CD8-positive, alpha-beta memory T cell (primary cell): ENCODE results near the gene PLPP4. TPM values are rescaled to one million over a fixed set of nuclear protein-coding genes. Genes with fewer than 3 reads are reported as not detected.

Experiments used
- CTCF ChIA-PET: fragments of 350-600 bp; sonication (Branson Sonifier 250); formaldehyde crosslinking; loops from one replicate; lab custom pipeline; 2021; ENCODE audit warnings: antibody characterized with exemption; lab: Charles Lee
- POLR2A ChIA-PET: fragments of 350-600 bp; sonication (Branson Sonifier 250); formaldehyde crosslinking; loops from one replicate; lab custom pipeline; 2021; ENCODE audit warnings: antibody characterized with exemption; lab: Charles Lee
- DNase-seq, 5 donors: peaks; one replicate each; pipeline versions ENCODE4 v3.0.0 to v3.0.0-alpha.2; 2020 to 2022; ENCODE audit warnings: mixed read lengths in 1 of 5
- H3K27ac ChIP-seq: one replicate; pipeline ENCODE4 v1.7.0; 2013; ENCODE audit warnings: low read depth, mild to moderate bottlenecking, low read length, moderate library complexity
- H3K27me3 ChIP-seq: 2 replicates; pipeline ENCODE4 v1.7.0; 2013; ENCODE audit warnings: low read length, mild to moderate bottlenecking; ENCODE audit not compliant: insufficient read depth, poor library complexity, severe bottlenecking
- H3K36me3 ChIP-seq: 2 replicates; pipeline ENCODE4 v1.7.0; 2013; ENCODE audit warnings: mild to moderate bottlenecking, low read length, moderate library complexity; ENCODE audit not compliant: insufficient read depth
- H3K4me1 ChIP-seq: 2 replicates; pipeline ENCODE4 v1.7.0; 2013; ENCODE audit warnings: mild to moderate bottlenecking, low read length, moderate library complexity; ENCODE audit not compliant: insufficient read depth
- H3K4me3 ChIP-seq: 2 replicates; pipeline ENCODE4 v1.7.0; 2013; ENCODE audit warnings: mild to moderate bottlenecking, low read length
- H3K9me3 ChIP-seq: 2 replicates; pipeline ENCODE4 v1.7.0; 2013; ENCODE audit warnings: mild to moderate bottlenecking, low read length
- H3K27ac Mint-ChIP-seq, 8 donors: one replicate each; pipeline ENCODE4 v1.8.0; 2020 to 2021; ENCODE audit warnings: mixed read lengths in 8 of 8, mild to moderate bottlenecking in 6 of 8, inconsistent platforms in 3 of 8, moderate library complexity in 3 of 8
- H3K27me3 Mint-ChIP-seq, 2 donors: one replicate each; pipeline ENCODE4 v1.8.0; 2020 to 2021; ENCODE audit warnings: mixed read lengths in 2 of 2, mild to moderate bottlenecking in 1 of 2, moderate library complexity in 1 of 2
- H3K36me3 Mint-ChIP-seq, 3 donors: one replicate each; pipeline ENCODE4 v1.8.0; 2020 to 2021; ENCODE audit warnings: mixed read lengths in 3 of 3, inconsistent platforms in 1 of 3, mild to moderate bottlenecking in 1 of 3
- H3K4me1 Mint-ChIP-seq, 3 donors: one replicate each; pipeline ENCODE4 v1.8.0; 2020 to 2021; ENCODE audit warnings: mixed read lengths in 3 of 3, inconsistent platforms in 1 of 3, mild to moderate bottlenecking in 1 of 3
- H3K4me3 Mint-ChIP-seq, 7 donors: one replicate each; pipeline ENCODE4 v1.8.0; 2020 to 2021; ENCODE audit warnings: mixed read lengths in 7 of 7, mild to moderate bottlenecking in 6 of 7, moderate library complexity in 4 of 7, inconsistent platforms in 2 of 7
- H3K9me3 Mint-ChIP-seq, 5 donors: one replicate each; pipeline ENCODE4 v1.8.0; 2020 to 2022; ENCODE audit warnings: mixed read lengths in 5 of 5, mild to moderate bottlenecking in 3 of 5, moderate library complexity in 2 of 5, inconsistent platforms in 1 of 5
- polyA plus RNA-seq: library from polyadenylated mRNA; unstranded; fragments of 300-500 nt; fragmentation: Illumina TruSeq; gene quantifications from one replicate; pipeline ENCODE4 v1.2.3, GENCODE V29; 2021
- total RNA-seq, 2 experiments: library from RNA; stranded (reverse); gene quantifications; one replicate each; pipeline ENCODE4 v1.2.3, GENCODE V29; 2021

The PLPP4 gene
- total and polyA plus RNA-seq, 3 experiments from 2014 or later: not detected

GRCh38 chr10:120473593-120473992 is 16.6 kb downstream of the PLPP4 start:
- no peak overlapping the region for H3K4me3 ChIP-seq
- no peak for DNase-seq
- no peaks in the 10 kb centered on the region for H3K36me3 ChIP-seq
- no peaks in the 10 kb centered on the region for H3K27me3 ChIP-seq
- H3K27me3 Mint-ChIP-seq: peaks cover 2 to 7% of the 10 kb centered on the region in 2 donors
- POLR2A ChIA-PET: no interaction called here
- no peaks in the 10 kb centered on the region for H3K9me3 ChIP-seq
- H3K4me1 Mint-ChIP-seq: no peaks in the 10 kb centered on the region
- H3K4me3 Mint-ChIP-seq: no peak overlapping the region
- no peak overlapping the region for H3K27ac Mint-ChIP-seq
- peaks cover 0 to 2% (median 0%) of the 10 kb centered on the region in 3 donors for H3K36me3 Mint-ChIP-seq
- CTCF ChIA-PET: no interaction called here
- peaks cover 0 to 11% (median 6%) of the 10 kb centered on the region in 5 donors for H3K9me3 Mint-ChIP-seq
- no peaks in the 10 kb centered on the region for H3K4me1 ChIP-seq
- H3K27ac ChIP-seq: no peak overlapping the region

DNA sequence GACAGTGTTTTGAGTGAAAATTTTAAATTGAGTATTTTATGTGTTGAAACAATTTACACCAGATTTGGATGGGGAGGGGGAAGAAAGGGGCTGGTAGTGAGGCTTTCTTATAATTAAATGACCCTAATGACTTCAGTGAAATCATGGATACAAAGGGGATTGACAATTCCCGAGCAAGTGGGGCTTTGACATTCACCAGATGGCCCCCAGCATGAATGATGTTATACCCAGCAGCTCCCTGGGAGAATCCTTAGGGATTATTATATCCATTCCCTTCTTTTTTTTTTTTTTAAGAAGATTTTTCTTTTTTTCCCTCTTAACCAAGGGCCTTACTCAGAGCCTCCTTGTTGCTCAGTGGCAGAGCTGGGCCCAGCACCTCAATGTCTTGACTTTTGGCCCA is 17.9 kb downstream of the PLPP4 start:
- no peaks in the 10 kb centered on the region for H3K27me3 ChIP-seq
- no peaks in the 10 kb centered on the region for H3K36me3 ChIP-seq
- Mint-ChIP-seq H3K36me3 (peaks cover 0 to 2% (median 0%) of the 10 kb centered on the region in 3 donors), H3K9me3 (peaks cover 0 to 11% (median 6%) of the 10 kb centered on the region in 5 donors), H3K4me1 (no peaks in the 10 kb centered on the region), H3K27ac (no peak overlapping the region), H3K4me3 (no peak overlapping the region), H3K27me3 (peaks cover 2 to 7% of the 10 kb centered on the region in 2 donors)
- H3K27ac ChIP-seq: no peak overlapping the region
- H3K9me3 ChIP-seq: no peaks in the 10 kb centered on the region
- ChIA-PET CTCF (no interaction called here), POLR2A (no interaction called here)
- no peak overlapping the region for H3K4me3 ChIP-seq
- H3K4me1 ChIP-seq: no peaks in the 10 kb centered on the region
- DNase-seq: no peak

DNA sequence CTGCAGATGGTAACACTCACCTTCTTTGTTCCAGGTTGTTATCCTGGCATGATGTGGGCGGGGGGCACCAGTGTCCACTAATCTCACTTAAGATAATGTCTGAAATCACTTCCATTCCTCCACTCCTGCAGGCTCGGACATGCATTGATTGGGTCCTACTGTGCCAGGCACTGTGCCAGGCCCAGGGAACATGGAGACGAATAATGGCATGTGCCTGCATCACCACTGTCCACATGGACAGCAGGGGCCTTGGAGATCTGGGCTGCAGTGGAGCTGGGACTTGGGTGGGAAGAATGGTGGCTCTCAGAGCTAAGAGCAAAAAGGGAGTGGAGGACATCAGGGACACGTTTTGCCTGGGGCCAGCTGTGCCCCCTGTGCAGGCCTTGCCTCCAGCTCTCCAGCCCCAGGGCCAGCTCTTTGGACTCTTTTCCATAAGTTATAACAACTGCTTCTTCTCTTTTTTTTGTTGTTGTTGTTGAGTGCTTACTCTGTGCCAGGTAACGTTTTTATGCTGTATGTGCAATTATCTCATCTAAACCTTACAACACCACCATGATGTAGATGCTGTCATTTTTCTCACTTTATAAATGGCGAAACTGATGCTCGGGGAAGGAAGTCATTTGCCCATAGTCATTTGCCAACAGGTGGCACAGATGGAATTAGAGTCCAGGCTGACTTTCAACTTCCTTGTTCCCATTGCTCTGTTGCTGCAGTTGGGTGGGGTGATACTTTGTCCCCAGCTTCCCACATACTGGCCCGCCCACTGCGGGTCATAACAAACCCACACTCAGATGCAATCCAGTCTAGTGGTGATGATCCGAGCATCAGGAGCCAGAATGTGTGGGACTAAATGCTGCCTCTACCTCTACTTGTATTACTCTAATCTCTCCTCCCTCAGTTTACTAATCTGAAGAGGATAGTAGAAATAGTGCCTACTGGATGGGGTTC is 19.1 kb downstream of the PLPP4 start:
- Mint-ChIP-seq H3K4me1 (no peaks in the 10 kb centered on the region), H3K27ac (peak overlapping the region in 1 of 8 donors; percentile 4), H3K9me3 (peaks cover 0 to 11% (median 6%) of the 10 kb centered on the region in 5 donors), H3K4me3 (no peak overlapping the region), H3K36me3 (peaks cover 0 to 2% (median 0%) of the 10 kb centered on the region in 3 donors), H3K27me3 (peaks cover 2 to 7% of the 10 kb centered on the region in 2 donors)
- no peaks in the 10 kb centered on the region for H3K4me1 ChIP-seq
- ChIA-PET POLR2A (no interaction called here), CTCF (no interaction called here)
- DNase-seq: no peak
- no peak overlapping the region for H3K4me3 ChIP-seq
- no peaks in the 10 kb centered on the region for H3K36me3 ChIP-seq
- H3K27me3 ChIP-seq: no peaks in the 10 kb centered on the region
- H3K9me3 ChIP-seq: no peaks in the 10 kb centered on the region
- H3K27ac ChIP-seq: no peak overlapping the region

- no peaks in the 10 kb centered on the region for H3K4me1 ChIP-seq
- H3K4me3 ChIP-seq: no peak overlapping the region
- H3K36me3 ChIP-seq: no peaks in the 10 kb centered on the region
- H3K27me3 ChIP-seq: no peaks in the 10 kb centered on the region
- POLR2A ChIA-PET: no interaction called here
- no peak overlapping the region for H3K27ac Mint-ChIP-seq
- peaks cover 0 to 2% (median 0%) of the 10 kb centered on the region in 3 donors for H3K36me3 Mint-ChIP-seq
- peaks cover 0 to 12% (median 4%) of the 10 kb centered on the region in 5 donors for H3K9me3 Mint-ChIP-seq
- H3K27me3 Mint-ChIP-seq: peaks cover 2 to 7% of the 10 kb centered on the region in 2 donors
- H3K4me1 Mint-ChIP-seq: no peaks in the 10 kb centered on the region
- no peaks in the 10 kb centered on the region for H3K9me3 ChIP-seq
- no peak overlapping the region for H3K4me3 Mint-ChIP-seq
- CTCF ChIA-PET: no interaction called here
- no peak for DNase-seq
- no peak overlapping the region for H3K27ac ChIP-seq
Observed at GRCh38 chr10:120477021-120477742, 20.2 kb downstream of the PLPP4 start.

DNA sequence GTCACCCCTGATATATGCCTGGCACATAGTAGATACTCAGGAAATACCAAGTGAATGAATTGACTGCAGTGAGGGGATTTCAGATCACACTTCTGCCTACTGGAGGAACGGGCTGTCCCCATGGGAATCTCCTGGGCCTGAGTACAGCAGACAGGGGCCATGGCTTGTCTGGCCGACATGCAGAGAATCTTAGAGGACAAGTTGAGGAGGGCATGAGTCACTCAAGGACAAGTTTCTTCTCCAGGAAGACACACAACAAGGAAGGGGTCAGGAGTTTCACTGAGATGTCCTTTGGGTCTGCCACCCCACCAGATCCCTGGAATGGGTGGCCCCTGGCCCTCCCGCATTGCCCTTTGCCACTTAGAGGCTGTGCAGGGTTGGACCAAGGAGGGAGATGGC is 20.7 kb downstream of the PLPP4 start:
- no peak overlapping the region for H3K4me3 Mint-ChIP-seq
- H3K27ac ChIP-seq: no peak overlapping the region
- ChIA-PET CTCF (no interaction called here), POLR2A (no interaction called here)
- H3K4me1 Mint-ChIP-seq: no peaks in the 10 kb centered on the region
- H3K4me1 ChIP-seq: no peaks in the 10 kb centered on the region
- no peak overlapping the region for H3K4me3 ChIP-seq
- no peak overlapping the region for H3K27ac Mint-ChIP-seq
- H3K27me3 Mint-ChIP-seq: peaks cover 2 to 7% of the 10 kb centered on the region in 2 donors
- DNase-seq: no peak
- no peaks in the 10 kb centered on the region for H3K9me3 ChIP-seq
- H3K9me3 Mint-ChIP-seq: peaks cover 0 to 10% (median 5%) of the 10 kb centered on the region in 5 donors
- no peaks in the 10 kb centered on the region for H3K27me3 ChIP-seq
- peaks cover 0 to 2% (median 0%) of the 10 kb centered on the region in 3 donors for H3K36me3 Mint-ChIP-seq
- no peaks in the 10 kb centered on the region for H3K36me3 ChIP-seq

DNA sequence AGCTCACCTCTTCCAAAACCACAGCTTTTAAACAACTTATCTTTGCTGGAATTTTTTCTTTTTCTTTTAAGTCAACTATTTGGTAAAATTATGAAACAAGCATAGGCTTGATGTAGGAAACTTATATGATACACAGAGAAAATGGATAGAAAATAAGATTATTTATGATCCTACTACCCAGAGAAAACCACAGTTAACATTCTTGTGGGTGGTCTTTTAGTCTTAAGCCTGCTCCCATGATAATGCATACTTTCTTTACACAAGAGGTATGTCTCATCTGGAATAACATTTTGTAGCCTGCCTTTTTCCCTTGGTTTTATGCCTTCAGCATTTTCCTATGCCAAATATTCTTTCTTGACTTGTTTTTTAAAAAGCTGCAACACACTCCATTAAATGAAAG is 21.4 kb downstream of the PLPP4 start:
- no peaks in the 10 kb centered on the region for H3K9me3 ChIP-seq
- no peak overlapping the region for H3K27ac Mint-ChIP-seq
- no peak overlapping the region for H3K4me3 Mint-ChIP-seq
- H3K36me3 Mint-ChIP-seq: peaks cover 0 to 2% (median 0%) of the 10 kb centered on the region in 3 donors
- H3K9me3 Mint-ChIP-seq: peaks cover 0 to 8% (median 5%) of the 10 kb centered on the region in 5 donors
- H3K4me3 ChIP-seq: no peak overlapping the region
- DNase-seq: no peak
- ChIA-PET POLR2A (no interaction called here), CTCF (no interaction called here)
- H3K4me1 ChIP-seq: no peaks in the 10 kb centered on the region
- H3K27me3 Mint-ChIP-seq: peaks cover 2 to 7% of the 10 kb centered on the region in 2 donors
- H3K4me1 Mint-ChIP-seq: no peaks in the 10 kb centered on the region
- no peaks in the 10 kb centered on the region for H3K27me3 ChIP-seq
- H3K27ac ChIP-seq: no peak overlapping the region
- no peaks in the 10 kb centered on the region for H3K36me3 ChIP-seq

DNA sequence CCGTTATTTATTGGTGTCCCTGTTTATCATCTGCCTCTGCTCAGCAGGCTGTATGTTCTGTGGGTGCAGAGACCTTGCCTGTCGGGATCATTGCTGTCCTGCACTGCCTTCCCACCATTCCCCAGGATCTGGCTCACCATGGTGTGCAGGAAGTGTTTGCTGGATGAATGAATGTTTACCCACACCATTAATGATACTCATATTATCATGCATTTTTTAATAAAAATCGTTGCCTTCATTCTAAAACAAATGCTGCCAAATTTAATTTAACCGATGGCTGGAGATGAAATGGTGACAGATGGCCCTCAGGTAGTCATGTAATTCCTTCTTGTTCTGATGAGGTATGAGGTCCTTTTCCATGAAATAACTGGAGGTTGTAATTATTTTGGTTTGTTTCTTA is 22.5 kb downstream of the PLPP4 start:
- no peaks in the 10 kb centered on the region for H3K4me1 ChIP-seq
- Mint-ChIP-seq H3K27me3 (peaks cover 2 to 7% of the 10 kb centered on the region in 2 donors), H3K27ac (no peak overlapping the region), H3K4me1 (no peaks in the 10 kb centered on the region), H3K9me3 (peaks cover 0 to 8% (median 6%) of the 10 kb centered on the region in 5 donors), H3K4me3 (no peak overlapping the region), H3K36me3 (peaks cover 0 to 2% (median 0%) of the 10 kb centered on the region in 3 donors)
- no peaks in the 10 kb centered on the region for H3K27me3 ChIP-seq
- H3K36me3 ChIP-seq: no peaks in the 10 kb centered on the region
- POLR2A ChIA-PET: no interaction called here
- no peak overlapping the region for H3K4me3 ChIP-seq
- DNase-seq: no peak
- no peaks in the 10 kb centered on the region for H3K9me3 ChIP-seq
- CTCF ChIA-PET: no interaction called here
- no peak overlapping the region for H3K27ac ChIP-seq

DNA sequence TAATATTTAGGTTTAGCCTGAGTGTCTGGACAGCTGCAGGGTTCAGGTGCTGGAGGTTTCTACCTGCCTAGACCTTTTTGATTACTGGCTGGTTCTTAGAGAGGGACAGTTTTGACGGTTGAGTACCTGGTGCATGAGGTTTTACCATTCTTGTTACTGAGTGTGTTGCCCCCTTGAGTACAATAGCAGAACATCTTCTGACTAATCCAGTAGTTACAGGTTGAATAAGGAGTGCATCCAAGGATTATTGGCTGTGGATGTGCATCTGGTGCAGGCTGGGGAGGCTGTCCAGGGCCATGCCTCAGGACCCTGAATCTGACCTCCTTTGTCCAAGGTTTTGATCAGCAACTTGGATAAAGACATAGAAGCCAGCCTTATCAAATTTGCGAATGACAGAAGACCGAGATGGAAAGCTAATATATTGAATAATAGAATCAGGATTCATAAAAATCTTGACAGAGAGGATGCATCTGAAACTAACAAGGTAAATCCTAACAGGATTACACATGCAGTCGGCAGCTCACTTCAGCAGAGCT is 23.1 kb downstream of the PLPP4 start:
- H3K9me3 ChIP-seq: no peaks in the 10 kb centered on the region
- Mint-ChIP-seq H3K27ac (no peak overlapping the region), H3K4me1 (no peaks in the 10 kb centered on the region), H3K27me3 (peaks cover 2 to 7% of the 10 kb centered on the region in 2 donors), H3K36me3 (peaks cover 0 to 2% (median 0%) of the 10 kb centered on the region in 3 donors), H3K4me3 (no peak overlapping the region), H3K9me3 (peaks cover 0 to 8% (median 6%) of the 10 kb centered on the region in 5 donors)
- ChIA-PET CTCF (no interaction called here), POLR2A (no interaction called here)
- no peak overlapping the region for H3K4me3 ChIP-seq
- no peaks in the 10 kb centered on the region for H3K36me3 ChIP-seq
- no peak overlapping the region for H3K27ac ChIP-seq
- H3K27me3 ChIP-seq: no peaks in the 10 kb centered on the region
- no peak for DNase-seq
- H3K4me1 ChIP-seq: no peaks in the 10 kb centered on the region
